Skeletal muscle cell (primary cell): ENCODE measurements around the gene SORCS2.

Source experiments
- DNase-seq: peaks from one replicate; pipeline ENCODE4 v3.0.0-alpha.2; 2010; ENCODE audit warnings: low read depth
- H3K4me3 ChIP-seq: 2 replicates; pipeline ENCODE4 v1.5.1; 2011; ENCODE audit warnings: low read depth, mild to moderate bottlenecking, control low read depth, low read length, moderate library complexity

The SORCS2 gene

DNA sequence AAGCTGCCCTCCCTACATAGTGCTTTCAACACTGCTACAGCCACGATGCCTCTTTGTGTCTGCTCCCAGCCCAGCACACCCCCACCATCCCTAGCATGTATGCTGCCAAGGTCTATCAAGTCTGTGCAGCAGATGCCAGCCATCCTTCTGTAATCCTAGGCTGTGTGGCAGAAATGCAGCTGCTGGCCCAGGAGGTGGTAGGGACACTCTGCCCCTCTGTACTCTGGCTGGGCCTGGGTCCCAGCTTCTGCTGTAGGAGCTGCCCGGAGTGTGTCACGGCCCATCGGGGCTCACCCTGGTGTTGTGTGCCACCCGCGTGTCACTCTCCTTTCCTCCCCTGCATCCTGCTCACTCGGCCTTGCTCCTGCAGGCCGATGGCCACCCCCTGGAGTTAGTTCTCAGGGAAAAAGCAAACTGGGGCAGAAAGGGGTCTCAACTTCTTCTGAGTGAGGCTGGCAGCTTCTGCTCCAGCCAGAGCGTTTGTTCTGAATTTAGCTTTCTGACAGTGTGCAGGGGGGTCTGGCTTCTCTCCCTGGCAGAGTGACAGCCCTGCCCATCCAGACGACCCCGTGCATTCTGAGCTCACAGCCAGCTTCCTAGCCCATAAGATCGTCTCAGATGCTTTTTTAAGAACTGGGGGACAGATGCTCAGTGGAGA lies 219.7 kb downstream of the SORCS2 start:
- DNase-seq: no peak

DNA sequence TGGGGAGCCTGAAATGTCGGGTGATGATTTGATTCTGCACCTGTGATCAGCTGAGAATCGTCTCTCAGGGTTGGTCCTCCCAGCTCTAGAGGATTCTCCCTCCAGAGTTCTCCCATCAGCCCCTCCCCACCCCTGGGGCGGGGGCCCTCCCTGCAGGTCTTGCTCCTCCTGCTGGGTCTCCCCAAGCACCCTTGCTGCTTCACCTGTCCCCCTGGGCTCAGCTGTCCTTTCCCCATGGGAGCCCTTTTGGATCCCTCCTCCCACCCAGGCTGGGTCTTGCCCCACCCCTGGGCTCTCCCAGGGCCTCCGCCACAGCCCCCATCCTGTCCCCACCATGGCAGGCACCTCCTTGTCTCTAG lies 220.2 kb downstream of the SORCS2 start:
- DNase-seq: no peak
- no peak overlapping the region for H3K4me3 ChIP-seq

More for the DNA sequence above, 219.7 kb downstream of the SORCS2 start:
- H3K4me3 ChIP-seq: no peak overlapping the region

DNA sequence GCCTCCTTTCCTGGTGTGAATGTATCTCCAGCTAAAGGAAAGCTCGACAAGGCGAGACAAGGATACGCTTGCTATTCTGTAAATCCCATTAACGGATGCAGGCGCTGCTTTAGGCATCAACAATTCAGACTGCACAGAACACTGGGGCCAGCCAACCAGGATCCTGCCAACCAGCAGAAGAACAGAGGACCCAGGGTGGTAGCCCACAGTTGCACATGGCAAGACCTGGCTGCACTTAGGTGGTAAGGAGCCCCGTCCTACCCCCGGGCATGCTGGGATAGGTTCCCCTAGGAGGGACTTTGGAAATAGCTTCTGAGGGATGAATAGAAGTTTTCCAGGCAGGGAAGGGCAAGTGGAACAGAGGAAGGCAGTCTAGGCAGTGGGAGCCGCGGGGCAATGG lies 221.7 kb downstream of the SORCS2 start:
- no peak for DNase-seq

DNA sequence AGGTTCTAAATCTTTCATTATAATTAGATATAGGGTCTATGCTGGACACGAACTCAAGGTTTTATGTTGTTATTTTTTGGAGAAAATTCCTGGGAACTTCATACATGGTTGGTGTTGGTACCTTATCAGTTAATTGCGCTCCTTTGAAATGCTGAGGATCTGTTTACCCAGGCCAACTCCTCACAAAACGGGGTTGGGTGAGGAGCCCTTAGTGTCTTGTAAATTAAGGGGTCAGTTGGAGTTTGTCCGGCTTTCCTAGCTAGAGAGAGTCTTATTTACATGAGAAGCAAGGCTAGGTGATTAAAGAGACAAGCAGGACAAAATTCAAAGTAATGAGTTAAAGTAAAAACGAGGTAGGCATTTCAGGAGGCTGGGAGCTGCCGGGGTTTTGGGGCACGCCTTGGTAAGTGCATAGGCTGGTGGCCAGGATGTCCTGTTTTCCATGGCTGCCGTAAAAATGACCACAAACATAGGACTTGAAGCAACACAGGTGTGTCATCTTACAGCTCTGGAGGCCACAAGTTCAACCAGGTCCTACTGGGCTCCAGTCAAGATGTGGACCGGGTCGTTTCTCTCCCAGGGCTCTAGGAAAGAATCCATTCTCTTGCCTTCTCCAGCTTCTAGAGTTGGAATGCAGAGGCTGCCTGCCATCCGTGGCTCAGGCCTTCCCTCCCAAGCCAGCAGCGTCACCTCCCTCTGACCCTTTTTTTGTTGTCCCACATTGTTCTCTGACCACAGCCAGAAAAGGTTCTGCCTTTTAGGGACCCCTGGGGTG lies 222.6 kb downstream of the SORCS2 start:
- DNase-seq: no peak

More for the DNA sequence above, 221.7 kb downstream of the SORCS2 start:
- H3K4me3 ChIP-seq: no peak overlapping the region

DNA sequence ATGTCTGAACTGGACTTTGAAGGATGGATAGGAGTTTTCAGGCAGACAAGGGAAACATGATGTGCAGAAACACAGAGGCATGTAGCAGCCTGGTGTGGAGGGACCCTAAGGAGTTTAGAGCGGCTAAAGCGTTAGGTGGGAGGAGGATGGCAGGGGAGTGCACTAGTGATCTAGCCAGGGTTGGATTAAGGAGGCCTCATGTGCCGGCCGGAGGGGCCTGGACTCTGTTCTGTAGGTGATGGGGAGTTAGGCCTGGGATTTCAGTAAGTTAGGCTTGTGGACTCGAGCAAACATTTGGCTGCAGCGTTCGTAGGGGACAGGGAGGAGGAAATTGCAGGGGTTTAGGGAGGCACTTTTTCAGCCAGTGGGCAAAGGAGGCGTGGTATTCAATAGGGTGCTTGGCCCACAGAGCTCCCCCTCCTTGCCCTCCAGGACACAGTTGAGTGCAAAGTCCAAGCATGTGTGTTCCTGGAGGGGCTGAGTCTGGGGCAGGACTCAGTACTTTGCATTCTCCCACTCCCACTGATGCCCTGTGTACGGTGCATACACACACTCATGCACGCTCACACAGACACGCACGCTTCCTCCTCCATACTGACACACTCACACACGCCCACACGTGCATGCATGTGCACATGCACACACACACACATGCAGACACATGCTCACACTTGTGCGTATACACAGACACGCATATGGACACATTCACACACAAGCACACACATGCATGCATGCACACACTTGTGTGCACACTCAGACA lies 223.8 kb downstream of the SORCS2 start:
- no peak for DNase-seq

More for the DNA sequence above, 222.6 kb downstream of the SORCS2 start:
- H3K4me3 ChIP-seq: no peak overlapping the region

DNA sequence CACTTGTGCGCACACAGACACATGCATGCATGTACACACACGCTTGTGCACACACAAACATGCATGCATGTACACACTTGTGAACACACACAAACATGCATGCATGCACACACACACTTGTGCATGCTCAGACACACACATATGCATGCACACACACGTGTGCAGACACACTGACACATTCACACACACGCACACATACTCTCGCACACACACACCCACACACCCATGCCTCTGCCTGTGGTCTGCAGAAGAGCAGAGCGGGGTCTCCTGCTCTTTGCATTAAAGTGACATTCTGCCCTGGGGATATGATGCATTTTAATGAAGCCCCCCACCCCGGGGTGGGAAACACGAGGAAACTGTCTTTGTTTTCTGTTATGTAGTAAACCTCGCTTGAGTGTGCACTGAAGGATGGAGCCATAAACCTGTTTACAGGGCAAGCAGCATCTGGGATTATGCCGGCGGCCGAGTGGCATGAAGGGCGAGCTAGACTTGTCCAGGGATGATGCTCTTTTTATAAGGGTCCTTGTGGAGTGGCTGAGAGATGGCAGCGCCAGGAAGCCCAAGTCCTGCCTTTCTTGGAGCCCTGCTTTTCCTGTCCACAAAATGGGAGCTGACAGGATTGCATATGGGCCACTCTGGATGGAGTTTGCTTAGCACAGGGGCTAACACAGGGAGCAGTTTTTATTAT lies 224.6 kb downstream of the SORCS2 start:
- H3K4me3 ChIP-seq: no peak overlapping the region
- DNase-seq: no peak

More for the DNA sequence above, 223.8 kb downstream of the SORCS2 start:
- no peak overlapping the region for H3K4me3 ChIP-seq

DNA sequence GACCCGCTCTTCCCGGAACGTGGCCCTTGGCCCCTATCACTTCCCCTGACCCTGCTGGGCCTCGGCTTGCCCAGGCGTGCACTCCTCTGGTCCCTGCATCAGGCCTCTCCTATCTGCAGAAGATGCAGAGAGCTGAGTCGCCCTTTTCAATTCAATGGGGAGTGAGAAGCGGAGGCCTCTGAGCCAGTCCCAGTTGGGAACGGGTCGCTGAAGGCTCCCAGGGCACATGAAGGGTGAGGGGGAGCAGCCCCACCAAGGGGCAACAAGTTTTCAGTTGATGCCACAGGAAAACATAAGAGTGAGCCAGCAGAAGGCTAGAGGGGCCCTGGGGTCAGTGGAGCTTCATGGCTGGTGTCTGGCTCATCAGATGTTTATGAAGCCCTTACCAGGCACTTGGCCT lies 225.3 kb downstream of the SORCS2 start:
- H3K4me3 ChIP-seq: no peak overlapping the region

DNA sequence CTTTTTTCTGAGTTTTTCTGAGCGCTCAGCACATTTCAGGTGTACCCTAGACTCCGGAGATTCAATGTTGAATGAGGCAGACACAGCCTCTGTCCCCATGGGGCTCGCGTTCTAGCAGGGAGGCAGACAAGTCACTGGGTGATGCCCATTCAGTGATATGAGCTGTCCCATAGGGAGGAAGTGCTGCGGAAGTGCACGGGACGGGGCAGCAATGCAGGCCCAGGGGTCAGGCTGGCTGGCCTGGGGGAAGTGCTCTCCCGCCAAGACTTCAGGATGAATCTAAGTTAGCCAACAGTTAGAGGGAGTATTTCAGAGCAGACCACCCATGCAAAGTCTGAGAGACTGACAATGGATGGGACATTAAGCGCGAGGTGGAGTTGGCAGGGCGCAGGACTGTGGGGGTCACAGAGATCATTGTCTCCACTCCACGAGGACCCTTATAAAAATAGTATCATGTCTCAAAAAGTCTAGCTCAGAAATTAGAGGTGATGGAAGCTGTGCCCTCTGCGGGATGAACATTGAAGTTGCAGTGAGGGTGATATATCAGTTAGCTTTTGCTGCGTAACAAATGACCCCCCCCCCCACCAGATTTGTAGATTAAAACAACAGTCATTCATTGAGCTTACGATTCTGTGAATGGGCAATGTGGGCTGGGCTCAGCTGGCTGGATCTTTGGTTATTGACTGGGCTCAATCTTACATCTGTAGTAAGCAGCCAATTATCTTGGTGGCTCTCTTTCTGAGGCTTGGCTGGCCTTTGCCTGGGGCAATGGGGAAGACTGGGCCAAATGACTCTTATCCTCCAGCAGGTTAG lies 226.0 kb downstream of the SORCS2 start:
- DNase-seq: no peak
- H3K4me3 ChIP-seq: no peak overlapping the region

More for the DNA sequence above, 225.3 kb downstream of the SORCS2 start:
- no peak for DNase-seq

DNA sequence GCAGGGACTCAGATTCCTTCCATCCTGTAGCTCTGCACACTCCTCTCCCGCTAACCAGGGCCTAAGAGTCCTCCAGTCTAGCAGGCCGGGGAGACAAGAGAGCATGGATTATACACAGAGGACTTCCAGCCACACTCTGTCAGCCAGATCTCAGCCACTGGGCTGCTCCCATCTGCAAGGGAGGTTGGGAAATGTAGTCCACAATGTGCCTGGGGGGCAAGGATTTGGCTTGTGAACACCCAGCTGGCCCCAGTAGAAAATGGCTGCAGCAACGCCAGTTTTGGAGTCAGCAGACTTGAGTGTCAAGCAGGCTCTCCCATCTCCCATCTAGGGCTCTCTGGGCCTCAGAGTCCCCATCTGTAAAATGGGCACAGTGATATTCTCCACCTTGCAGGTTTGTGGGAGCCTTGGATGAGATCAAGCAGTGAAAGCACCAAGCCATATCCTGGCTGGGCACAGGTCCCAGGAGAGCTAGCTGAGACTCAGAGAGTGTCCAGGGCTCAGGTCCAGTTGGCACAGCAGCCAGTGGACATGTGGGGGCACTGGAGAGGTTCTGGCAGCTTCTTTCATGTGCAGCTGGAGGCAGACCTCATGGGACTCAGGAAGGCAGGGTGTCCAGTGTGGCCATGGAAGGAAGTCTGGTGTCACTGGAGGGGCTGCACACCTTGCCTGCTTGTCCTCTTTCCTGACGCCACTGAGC lies 227.8 kb downstream of the SORCS2 start:
- H3K4me3 ChIP-seq: no peak overlapping the region
- DNase-seq: no peak

DNA sequence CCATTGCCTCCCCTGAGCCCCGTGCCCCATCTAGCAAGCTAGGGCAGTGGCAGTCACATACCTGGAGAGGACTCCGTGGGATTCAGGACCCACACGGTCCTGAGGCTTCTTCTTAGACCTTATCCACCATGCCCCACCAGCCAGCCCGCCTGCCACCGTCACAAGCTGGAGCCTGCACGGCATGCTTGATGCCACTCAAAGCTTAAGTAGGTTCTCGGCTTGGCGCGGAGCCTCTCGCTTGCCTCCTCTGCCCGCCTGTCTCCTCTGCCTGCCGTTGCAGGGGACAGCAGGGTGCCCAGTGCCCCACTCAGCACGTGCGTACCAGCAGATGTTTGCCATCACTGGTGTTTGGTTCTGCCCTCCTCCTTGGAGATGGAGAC lies 228.3 kb downstream of the SORCS2 start:
- DNase-seq: no peak
- no peak overlapping the region for H3K4me3 ChIP-seq

DNA sequence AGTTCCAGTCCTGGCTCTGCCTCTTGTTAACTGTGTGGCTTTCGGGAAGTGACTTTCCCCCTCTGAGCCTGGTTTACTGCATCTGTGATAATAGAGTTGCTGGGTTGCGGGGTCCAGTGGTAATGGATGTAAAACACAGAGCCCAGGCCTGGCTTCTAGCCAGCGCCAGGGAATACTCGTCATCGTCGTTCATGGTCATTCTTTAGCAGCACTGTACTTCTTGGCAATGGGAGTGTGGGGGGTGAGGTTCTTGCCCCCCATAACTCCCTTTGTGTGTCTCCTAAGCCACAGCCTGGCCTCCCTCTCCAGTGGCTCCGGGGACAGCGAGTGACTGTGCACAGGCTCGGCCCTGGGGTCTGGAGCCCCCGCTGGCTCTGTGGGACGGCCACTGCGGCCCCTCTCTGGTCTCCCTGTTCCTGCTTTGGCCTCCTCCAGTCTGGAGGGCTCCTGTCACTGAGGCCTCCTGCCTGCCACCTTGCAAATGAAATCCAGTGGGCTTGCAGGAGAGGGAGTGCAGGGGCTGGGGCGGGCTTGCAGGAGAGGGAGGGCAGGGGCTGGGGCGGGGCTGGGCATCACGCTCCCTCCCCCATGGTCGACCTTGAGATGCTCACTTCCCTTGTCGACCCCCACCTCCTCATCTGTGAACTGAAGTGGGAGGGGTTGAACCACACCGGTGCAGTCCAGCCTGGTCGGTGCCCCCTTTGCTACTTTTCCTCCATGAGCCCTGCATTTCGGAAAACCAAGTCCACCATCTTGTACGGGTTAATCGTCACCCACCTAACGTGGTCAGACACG lies 229.2 kb downstream of the SORCS2 start:
- H3K4me3 ChIP-seq: no peak overlapping the region
- DNase-seq: no peak

DNA sequence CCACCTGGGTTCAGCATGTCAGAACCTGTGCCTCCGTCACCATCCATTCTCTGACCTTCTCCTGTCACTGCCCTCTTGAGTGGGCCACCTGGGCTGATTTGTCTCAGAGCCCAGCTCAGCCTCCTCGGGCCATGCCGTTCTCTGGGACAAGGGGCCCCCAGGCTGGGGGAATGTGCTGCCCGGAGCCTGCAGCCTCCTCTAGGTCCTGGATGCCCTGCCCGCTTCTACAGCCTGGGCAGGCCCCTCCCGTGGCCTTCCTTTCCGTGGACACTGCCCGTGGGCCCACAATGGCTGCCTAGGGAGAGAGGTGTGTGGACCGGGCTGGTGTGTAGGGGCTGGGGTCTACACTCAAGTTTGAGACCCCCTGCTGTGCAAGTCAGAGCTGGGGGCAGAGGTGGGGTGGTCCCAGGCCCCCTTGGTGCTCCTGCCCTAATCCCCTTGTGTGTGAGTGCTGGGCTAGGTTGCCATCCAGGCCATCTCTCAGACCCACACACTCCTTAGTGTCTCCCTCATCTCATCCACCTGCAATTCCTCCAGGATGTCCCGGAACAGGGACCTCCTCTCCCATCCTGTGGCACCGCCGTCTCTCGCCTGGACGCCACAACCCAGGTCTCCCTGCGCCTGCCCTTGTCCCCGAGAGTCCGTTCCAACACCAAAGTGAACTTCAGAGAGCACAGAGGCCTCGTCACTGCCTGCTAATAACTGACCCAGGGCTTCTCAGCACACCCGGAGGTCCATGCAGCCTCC lies 230.0 kb downstream of the SORCS2 start:
- H3K4me3 ChIP-seq: no peak overlapping the region
- DNase-seq: no peak

DNA sequence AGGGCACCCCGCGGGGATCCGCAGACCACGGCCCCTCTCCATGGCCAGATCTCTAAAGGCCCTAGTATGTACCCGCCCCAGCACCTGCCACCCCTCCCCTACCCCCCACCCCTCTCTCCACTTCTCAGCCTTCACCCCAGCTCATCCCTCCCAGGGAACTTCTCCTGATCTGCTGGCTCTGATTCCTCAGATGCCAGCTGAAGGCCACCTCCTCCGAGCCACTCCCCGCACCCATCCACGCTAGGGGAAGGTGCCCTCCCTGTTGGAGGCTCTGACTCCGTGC lies 230.5 kb downstream of the SORCS2 start:
- no peak overlapping the region for H3K4me3 ChIP-seq
- no peak for DNase-seq

DNA sequence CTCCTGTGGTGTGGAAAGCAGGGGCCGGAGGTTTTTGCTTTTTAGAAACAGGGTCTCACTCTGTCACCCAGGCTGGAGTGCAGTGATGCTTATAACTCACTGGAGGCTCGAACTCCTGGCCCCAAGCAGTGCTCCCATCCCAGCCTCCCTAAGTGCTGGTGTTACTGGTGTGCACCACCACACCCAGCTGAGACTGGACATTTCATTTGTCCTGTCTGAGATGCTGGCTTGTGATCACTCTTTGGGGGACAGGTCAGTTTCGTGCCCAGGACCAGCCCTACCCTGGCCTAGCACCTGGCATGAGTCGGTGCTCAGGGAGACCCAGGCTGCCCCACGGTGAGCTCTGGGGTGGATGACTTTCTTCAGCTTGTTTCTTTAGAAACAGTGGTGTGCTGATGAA lies 231.1 kb downstream of the SORCS2 start:
- H3K4me3 ChIP-seq: no peak overlapping the region
- DNase-seq: no peak

DNA sequence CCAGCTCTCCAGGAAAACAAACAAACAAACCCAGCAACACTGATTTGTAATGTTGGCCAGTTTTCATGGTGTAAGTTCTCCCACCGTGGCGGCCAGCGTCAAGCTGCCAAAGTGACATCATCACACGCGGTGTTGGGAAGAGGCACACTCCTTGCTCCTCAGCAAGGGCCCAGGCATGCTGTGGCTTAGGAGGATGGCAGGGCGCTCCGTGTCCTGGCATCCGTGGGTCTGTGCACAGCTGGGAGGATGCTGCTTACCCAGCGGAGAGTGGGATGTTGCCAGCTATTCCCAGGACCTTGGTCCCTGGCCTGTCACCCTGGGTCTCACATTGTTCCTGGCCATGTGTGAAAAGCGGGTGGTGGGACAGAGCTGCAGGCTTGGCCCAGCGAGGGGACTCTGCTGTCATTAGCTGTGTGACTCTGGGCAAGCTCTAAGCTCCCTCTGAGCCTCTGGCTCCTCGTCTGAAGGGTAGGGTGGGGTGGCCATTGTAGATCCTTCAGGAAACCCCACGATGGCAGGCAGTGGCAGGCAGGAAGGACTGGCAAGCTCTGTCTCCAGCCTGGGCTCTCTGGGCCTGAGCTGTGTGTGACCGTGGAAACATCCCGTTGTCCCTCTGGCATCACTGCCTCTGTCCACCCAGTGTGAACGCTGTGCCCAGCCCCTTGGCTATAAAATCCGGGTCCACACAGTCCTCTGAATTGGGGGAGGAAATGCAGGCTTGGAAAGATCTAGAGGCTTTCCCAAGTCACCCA lies 231.6 kb downstream of the SORCS2 start:
- no peak overlapping the region for H3K4me3 ChIP-seq
- DNase-seq: no peak

DNA sequence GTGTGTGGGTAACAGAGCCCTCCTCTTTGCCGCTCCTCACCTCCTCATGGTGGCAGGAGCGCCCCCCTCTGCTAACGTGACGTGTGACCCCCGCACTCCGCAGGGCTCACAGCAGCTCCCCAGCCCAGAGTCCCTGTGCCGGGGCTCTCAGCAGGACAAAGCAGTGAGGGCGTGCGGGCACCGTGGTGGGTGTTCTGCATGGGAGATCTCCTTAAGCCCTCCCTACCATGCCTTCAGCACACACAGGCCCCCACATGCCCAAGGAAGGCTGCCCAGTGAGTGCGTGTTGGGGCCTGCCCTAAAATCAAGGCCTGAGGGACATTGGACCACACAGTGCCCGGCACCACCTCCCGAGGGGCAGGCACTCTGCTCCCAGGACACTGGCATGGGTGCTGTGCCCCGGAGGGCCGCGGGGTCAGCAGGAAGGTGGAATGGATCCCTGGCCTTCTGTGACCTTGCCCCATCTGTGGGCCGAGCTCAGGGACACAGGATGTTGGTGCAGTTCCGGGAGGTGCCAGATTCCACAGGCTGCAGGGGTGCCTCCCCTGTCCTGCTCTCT lies 232.3 kb downstream of the SORCS2 start:
- DNase-seq: no peak
- no peak overlapping the region for H3K4me3 ChIP-seq
